ENCODE results near the gene TIMM10.
A peak's percentile ranks its signal among the peaks of the same experiment; 100 is the strongest.

The TIMM10 gene, protein sequence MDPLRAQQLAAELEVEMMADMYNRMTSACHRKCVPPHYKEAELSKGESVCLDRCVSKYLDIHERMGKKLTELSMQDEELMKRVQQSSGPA

DNA sequence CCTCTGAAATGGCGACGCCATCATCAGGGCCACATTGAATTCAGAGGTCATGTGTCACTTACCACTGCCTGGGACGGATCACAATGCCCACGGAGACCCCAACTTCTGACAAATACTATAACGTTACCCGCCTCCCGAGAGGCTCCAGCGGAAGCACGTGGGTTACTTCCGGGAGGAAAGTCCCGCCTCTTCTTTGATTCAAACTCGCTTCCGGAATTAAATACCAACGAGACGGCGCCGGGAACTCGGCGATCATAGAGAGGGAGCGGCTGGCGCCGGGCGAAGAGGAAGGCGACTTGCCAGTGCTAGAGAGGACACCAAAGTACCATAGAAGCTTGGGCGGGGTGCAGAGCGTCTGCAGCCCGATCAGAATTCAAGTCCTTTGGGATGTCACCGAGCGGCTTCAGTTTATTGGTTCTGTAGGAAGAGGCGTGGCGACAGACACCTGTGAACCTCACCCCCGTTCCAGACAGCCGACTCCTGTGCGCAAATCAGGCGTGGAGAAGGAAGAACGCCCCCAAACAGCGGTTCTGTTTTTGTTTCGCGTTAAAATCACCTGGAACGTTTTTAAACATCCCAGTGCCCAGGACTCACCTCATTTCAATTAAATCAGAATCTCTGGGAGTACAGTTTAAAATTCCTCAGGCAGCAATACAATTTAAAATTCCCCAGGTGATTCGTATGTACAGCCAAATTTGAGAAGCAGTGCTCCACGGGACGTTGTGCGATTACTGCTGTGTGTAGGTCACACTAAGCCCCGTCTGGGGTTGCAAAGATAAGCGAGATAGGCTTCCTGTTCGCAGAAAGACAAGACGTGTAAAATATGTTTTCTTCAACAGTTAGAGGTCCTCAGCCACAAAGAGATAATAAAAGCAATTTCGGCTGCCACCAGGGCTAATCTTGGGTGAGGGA is at the start of gene TIMM10:
Gene TIMM10 (minus strand): TSS at position 159 of the 912 bp plus-strand sequence. CDS start 565 bp downstream, outside the sequence.
- peak; percentile 96 for DNase-seq

DNA sequence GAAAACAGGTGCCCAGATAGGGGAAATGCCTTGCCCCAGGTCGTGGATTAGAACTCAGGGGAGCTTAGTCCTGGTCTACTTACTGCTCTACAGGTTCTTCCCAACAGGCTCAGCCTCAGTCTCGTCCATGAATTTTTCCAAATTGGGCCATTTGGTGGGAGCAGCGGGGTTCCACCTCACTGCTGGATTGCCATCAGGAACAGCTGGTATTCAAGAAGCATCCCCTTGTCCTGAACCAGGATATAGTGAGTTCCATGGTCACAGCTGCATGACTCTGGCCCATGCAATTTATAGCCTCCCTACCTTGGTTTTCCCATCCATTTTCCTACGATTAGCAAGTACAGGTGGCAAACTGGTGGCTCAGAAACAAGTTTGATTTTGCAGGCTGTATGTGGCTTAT is 43.5 kb upstream of the TIMM10 start:
- no peak for DNase-seq

DNA sequence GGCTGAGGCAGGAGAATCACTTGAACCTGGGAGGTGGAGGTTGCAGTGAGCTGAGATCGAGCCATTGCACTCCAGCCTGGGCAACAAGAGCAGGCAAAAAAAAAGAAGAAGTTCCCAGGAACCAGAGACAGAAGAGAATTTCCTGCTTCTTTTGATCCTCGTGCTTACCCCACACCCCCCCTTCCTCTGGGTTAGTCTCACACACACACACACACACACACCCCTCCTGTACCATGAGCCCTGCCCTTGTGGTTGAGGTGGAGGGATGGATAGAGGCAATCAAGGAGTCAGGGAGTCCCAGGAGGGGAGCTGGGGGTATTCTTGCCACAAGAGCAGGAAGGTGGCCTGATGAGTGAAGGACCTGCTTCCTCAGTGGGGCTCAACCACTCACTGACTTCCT is 41.1 kb upstream of the TIMM10 start:
- DNase-seq = no peak

DNA sequence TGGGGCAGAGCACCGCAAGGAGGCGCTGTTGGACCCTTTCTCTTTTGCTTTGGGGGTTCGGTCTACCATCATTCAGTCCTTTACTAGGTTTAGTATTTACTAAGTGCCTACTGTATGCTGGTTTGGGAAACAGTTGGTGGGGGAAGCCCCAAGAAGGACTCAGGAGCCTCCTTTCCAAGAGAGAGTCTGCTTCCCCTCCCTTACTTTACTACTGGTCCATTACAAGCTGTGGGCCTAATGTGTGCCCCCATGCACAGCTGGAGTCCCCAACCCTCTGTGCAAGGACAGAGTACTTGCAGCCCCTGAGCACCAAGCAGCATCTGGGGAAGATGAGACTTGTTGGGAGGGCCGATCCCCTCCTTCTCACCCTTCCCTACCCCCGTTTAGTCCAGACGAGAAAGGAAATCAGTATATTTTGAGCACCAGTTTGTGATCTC is 37.8 kb upstream of the TIMM10 start:
- no peak for DNase-seq

DNA sequence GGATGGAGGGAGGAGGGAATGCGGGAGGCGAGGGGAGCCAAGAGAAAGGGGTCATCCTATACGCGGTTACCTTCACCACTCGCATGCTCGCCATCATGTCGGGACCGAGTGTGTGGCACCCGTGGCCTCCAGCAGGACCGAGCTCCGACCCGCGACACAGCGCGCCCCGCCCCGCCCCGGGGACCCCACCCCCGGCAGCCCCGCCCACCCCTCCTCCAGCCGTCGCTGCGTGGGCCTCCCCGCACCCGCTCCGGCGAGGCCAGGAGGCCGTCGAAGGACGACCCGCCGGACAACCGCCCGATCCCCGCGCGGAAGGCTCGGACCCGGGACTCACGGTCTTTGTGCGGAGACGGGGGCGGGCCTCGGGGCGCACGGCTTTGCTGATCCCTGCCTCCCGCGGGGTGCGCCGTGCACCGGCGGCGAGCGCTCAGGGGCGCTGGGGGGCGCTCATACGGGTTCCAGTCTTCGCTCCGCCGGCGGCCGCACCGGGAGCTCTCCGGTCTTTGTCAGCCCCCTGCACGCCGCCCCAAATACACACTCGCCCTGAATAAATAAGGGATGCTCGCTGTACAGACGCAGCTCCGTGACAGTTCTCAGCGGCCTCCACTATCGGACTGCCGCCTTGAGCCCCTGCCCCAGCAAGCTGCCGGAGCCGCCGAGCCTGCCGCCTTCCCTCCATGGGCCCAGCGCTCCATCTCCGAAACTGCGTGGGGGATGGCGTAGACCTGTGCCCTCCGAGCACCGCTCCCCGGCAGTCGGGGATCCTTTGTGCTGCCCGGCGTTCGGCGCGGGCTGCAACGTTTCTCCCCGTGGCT is 37.2 kb upstream of the TIMM10 start, which contains the start of gene UBE2L6:
Gene UBE2L6 (minus strand): TSS at position 158 of the 815 bp plus-strand sequence. CDS start 61 bp downstream, at position 97.
- DNase-seq = peak; percentile 91

DNA sequence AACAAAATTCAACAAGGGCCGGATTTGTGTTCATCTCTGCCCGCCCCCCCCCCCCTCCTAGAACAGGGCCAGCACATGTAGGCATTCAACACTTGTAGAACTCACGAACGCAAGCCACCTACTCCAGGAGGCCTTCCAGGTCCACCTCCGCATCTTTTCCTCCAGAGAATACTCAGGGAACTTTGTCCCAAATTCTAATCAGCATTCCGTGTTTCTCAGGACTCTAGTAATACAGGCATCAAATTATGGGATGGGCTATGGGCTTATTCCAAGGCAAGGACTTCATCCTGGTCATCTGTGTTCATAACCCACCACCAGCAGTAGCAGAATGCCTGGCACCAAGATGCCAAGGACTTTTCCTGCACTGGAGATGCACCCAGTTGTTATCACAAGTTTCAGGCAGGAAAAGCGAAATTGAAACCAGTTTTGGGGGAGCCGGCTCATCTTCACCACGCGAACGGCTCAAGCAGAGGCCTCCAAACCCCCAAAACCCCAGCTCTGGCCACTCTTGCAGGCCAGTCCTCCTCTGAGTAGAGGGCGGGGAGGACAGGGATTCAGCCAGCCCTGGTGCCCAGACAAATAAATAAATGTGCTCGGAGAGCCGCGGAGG is 36.5 kb upstream of the TIMM10 start:
- DNase-seq = no peak

DNA sequence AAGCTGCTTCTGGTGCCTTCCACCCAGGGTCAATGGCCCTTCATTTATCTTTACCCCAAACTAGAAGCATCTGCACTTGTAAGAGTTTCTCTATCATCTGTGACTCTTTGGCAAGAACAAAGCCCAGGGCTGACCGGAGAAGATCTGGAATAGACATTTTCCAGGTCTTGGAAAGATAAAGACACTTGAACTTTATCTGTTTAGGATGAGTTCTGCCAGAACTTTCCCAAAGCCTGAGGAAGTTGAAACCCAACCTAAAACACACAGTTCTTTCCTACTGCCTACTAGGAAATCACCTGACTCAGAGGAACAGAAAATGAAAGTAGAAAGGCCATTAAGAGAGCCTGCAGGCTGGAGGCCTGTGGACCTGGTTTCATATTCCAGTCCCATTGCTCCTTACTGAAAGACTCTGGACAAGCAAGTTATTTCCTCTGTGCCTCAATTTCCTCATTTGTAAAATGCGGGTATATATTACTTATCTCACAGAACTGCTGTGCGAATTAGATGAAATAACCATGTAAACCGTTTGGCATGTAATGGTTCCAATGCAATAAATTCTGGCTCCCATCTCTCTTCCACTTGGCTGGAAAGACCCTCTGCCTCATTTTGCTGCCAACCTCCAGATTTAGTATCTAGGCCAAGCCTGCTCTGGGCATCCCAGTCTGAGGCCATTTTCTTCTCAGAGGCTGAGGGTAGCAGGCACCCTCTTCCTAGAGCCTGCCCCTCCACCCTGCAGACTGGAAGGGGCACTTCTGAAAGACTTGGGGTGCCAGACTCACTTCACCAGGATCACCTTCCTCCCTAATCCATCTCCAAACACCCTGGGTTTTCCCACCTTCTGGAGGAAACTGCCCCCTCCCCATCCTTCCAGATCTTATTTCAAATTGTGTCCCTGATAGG is 35.7 kb upstream of the TIMM10 start:
- no peak for DNase-seq

DNA sequence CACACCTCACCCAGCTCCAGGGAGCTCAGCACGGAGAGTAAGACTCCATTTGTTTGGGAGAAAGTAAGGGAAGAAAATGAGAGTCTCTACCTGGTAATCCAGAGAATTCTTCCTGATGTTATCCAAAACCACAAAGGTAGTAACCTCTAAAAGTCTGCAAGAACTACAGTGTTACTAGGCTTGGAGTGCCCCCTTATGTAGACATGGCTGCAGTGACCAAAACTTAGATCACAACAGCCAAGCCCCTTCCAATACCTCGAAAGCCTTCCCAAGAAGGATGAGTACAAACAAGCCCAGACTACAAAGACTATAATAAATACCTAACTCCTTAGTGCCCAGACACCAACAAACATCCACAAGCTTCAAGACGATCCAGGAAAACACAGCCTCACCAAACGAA is 32.0 kb upstream of the TIMM10 start:
- DNase-seq = no peak

DNA sequence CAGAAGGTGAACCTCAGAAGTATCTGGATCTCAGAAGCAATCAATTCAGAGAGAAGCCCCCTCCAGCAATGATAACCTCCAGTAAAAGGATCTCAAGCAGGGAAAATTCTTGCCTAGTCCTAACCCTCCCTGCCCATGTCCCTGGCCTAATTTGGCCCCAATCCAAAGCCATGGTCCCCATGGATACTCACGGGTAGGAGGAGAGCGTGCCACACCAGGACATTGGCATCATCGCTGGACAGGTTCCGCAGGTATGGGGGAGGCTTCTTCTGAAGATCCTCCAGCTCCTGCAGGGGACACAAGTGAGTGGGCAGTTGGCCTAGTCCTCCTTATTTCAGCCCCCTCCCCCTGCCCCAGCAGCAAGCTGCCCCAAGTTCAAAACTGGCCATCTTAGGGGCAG is 29.6 kb upstream of the TIMM10 start:
- DNase-seq = no peak

DNA sequence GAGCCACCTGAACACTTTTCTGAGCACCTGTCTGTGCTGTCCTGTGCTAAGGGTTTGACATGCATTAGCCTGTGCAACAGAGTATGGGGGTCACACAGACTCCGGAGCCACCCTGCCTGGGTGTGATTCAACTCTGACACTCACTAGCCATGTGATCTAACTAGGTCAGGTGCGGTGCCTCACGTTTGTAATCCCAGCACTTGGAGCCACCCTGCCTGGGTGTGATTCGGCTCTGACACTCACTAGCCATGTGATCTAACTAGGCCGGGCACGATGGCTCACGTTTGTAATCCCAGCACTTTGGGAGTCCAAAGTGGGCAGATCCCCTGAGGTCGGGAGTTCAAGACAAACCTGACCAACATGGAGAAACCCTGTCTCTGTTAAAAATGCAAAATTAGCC is 25.5 kb upstream of the TIMM10 start:
- no peak for DNase-seq

DNA sequence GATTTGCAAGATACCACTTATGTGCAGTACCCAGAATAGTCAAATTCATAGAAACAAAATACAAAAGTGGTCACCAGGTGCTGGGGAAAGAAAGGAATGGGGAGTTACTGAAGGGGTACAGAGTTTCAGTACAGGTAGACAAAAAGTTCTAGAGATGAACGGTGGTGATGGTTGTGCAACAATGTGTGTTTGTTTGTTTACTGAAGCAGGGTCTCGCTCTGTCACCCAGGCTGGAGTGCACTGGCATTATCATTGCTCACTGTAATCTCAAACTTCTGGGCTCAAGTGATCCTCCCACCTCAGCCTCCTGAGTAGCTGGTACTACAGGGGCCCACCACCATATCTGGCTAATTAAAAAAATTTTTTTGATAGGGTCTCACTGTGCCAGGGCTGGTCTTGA is 24.8 kb upstream of the TIMM10 start:
- DNase-seq = no peak

DNA sequence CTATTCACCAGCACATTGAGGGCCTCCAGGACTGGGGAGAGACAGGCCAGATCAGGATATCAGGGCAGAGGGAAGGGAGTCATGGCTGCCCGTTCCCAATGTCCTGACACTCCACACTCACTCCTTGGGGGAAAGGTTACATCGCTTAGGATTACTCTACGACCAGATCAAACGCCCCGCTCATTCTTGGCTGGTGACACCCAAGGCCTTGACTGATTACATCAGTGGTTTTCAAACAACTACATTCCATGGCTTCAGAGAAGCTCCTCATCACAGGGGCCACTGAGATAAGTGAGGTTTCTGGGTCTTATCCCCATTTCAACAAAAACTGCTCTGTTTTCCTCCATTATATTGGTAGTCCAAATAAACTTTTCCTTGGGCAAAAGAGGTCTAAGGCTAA is 21.9 kb upstream of the TIMM10 start:
- DNase-seq = no peak

DNA sequence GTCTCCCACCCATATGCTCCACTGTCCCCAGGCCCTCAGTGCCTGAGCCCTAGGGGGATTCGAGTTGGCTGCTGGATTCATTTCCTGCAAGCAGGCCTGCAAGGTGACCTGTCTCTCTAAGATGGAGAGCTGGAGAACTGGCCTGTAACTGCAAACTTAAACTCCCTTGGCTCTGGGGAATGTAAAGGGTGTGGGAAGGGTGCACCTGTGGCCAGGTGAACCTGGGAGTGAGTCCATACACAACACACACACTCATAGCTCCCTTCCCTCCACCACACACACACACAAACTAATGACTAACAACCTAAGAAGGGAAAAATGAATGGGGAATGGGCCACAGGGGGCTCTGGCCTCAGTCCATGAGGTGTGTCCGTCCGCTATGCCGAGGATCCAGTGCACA is 21.4 kb upstream of the TIMM10 start:
- DNase-seq = no peak

DNA sequence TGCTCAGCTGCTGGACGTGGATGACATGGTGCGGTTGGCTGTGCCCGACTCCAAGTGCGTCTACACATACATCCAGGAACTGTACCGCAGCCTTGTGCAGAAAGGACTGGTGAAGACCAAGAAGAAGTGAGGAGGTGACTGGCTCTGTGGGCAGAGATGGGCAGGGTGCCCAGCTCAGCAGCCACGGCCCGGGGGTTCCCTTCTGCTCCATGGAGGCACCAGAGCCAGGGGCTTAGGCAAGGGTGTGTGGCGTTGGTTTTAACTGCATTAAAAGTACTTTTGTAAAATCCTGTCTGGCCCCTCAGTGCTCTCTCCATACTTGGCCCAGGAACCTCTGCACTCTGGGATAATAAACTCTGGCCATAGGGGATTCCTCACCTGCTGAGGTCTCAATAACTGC is 19.4 kb upstream of the TIMM10 start:
- no peak for DNase-seq

DNA sequence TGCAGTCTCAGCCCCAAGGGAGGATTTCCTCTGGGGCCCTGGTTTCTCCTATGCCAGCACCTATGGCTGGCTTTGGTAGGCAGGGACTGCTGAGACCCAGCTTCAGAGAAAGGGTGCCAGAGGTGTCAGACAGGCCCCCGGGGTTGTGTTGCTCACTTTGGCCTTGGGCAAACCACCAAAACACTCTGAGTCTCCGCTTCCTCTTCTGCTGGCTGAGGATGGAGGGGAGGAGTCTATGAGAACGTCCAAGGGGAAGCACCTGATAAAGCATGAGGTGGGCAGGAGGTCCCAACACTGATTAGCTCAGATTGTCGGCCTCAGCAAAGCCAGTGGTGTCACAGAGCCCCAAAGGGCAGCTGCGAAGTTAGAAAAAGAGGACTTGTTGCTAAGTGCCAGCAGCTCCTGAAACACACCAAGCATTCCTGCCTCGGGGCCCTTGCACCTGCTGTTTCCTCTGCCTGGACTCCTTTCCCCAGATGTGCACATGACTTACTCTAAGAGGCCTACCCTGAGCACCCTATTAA is 17.4 kb upstream of the TIMM10 start:
- no peak for DNase-seq

DNA sequence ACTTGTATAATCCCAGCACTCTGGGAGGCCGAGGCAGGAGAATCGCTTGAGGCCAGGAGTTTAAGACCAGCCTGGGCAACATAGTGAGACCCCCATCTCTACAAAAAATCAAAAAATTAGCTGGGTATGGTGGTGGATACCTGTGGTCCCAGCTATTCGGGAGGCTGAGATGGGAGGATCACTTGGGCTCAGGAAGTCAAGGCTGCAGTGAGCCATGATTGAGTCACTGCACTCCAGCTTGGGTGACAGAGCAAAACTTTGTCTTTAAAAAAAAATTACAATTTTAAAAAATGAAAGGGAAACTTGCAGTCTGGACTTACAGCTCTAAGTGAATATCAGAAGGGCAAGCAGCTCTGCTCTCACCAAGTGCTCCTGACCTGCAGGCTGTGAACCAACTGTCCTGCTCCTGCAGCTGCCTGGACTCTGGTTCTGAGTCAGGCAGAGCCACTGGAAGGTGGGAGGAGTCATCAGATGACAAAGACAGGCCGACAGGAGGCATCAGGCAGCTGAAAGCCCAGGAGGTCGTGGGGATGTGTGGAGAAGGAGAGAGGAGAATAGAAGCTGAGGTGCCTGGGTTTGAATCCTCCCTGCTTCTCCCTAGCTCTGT is 16.4 kb upstream of the TIMM10 start:
- no peak for DNase-seq

DNA sequence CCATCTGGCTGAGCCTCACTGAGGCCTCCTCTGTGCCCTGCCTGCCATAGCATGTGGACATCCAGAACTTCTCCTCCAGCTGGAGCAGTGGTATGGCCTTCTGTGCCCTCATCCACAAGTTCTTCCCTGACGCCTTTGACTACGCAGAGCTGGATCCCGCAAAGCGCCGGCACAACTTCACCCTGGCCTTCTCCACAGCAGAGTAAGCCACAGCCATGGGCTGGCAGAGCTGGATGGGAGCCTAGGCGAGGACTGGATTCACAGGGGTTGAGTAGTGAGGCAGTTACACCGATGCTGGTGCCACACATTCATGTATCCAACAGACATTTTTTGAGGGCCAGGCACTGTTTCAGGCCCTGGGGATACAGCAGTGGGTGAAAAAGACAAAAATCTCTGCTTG is 15.9 kb upstream of the TIMM10 start:
- no peak for DNase-seq

DNA sequence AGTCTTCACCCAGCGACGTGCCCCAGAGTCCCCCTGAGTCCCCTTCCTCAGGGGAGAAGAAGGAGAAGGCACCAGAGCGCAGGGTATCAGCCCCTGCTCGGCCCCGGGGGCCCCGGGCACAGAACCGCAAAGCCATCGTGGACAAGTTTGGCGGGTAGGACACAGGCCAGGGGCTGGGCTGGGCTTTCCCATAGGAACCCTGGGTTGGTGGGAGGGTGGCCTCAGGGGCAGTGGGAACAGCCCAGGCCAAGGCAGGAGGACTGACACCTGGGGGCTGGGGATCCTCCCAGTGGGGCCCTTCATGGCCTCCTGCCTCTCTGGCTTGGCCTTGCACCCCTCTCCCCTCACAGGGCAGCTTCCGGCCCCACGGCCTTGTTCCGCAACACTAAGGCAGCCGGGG is 15.3 kb upstream of the TIMM10 start:
- no peak for DNase-seq

DNA sequence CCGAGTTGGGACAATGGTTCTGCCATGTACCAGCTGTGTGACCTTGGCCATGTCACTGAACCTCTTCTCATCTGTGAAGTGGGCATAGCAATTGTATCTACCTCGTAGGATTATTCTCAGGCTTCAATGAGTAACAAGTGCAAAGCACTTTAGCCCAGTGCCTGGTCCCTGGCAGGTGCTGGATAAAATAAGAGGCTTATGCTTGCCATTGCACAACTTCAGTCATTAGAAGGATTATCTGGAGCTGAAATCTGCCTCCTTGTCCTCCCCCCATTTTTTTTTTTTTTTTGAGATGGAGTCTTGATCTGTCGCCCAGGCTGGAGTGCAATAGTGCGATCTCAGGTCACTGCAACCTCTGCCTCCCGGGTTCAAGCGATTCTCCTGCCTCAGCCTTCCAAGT is 14.0 kb upstream of the TIMM10 start:
- no peak for DNase-seq

DNA sequence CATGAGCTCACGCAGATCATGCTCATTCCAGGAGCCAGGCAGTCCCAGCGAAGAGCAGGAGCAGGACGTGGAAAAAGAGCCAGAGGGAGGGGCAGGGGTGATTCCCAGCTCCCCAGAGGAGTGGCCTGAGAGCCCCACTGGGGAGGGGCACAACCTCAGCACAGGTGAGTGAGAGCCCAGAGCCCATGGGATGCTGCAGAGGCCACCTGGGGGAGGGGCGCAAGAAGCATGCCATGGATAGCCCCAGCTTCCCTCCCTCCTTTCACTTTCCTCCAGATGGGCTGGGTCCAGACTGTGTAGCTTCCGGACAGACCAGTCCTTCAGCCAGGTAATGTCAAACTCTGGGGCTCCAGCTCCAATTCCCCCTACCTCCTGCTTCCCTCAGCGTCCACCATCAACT is 13.0 kb upstream of the TIMM10 start:
- DNase-seq = no peak

DNA sequence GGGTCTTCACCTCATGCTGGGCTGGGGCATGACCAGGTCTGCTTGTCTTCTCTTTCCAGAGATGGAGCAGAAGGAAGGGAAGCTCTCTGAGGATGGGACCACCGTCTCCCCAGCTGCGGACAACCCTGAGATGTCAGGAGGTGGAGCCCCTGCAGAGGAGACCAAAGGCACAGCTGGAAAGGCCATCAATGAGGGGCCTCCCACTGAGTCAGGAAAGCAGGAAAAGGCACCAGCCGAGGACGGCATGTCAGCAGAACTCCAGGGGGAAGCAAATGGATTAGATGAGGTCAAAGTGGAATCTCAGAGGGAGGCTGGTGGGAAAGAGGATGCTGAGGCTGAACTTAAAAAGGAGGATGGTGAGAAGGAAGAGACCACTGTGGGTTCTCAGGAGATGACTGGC is 12.0 kb upstream of the TIMM10 start:
- DNase-seq = no peak
